ENCODE results near the gene CRYBB1.
A peak's percentile ranks its signal among the peaks of the same experiment; 100 is the strongest.

Gene CRYBB1

DNA sequence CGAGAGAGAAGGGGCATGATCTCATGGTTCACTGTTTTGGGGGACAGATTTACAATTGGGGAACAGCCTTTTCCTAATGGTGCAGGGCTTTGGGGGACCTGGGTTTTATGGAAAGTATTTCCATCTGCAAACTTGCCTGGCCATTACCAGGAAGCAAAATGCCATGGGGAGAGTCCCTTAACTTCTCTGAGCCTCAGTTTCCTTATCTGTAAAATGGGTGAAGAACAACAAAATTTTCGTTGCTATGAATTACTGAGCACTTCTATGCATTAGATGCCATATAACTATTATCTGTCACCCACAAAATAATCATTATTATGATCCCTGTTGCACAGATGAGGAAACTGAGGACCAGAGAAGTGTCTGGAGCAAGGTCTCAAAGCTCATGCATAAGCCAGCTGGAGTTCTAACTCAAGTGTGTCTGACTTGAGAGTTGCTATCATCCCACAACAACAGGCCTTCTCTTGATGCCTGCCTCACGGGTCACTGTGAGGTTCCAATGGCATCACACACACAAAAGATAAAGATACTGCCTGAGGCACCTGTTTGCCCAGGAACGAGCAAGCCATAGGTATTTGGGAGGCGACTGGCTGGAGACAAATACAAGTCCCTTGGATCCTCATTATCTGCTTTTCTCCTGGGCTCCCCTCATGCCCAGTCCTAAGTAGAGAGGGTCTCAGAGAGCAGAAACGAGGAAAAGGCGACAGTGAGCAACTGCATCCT is 43.7 kb downstream of the CRYBB1 start:
- DNase-seq: no peak

DNA sequence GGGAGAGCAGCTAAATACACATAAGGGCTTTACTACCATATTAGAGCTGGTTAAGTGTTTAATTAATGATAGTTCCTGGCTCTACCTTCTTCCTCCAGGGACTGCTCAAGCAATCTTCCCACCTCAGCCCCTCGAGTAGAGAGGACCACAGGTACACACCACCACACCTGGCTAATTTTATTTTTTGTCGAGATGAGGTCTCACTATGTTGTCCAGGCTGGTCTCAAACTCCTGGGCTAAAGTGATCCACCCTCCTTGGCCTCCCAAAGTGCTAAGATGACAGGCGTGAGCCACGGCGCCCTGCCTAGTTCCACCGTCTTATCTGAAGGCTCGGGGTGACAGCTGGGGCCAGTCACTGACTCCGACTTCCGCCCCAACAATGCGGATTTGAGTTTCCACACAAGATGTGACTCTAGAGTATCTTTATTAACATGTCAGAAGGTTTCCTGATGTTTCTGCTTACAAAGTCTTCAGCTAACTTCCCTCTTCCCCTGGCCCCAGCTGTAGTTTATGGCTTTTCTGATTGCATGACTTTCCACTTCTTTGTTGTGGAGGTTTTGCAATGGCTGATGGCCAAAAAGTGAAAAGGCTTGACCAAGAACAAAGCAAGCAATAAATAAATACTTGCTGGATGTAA is 44.7 kb downstream of the CRYBB1 start:
- peak; percentile 99 for DNase-seq

DNA sequence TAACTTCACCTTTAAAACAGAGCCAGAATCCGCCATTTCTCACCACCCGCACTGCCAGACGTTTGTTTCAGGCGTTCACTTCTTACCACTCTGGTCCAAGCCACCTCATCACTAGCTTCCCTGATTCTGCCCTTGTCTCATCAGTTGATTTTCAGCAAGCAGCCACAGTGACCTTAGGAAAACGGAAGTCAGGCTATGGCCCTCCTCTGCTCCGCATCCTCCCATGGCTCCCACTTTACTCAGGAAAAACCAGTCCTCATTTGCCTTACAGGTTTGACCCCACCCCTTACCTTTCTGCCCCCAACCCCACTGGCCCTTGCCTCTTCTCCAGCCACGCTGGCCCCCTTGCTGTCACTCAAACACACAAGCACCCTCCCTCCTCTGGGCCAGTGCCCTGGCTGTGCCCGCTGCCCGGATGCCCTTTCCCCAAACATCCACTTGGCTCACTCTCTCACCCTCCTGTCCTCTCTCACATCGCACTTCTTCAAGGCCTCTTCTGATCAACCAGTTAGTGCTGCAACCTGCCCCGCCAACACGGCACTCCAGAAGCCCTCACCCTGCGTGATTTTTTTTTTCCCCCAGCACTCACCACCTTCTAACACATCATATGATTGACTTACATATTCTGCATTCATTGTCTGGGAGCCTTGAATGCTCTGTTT is 46.8 kb downstream of the CRYBB1 start:
- no peak for DNase-seq

DNA sequence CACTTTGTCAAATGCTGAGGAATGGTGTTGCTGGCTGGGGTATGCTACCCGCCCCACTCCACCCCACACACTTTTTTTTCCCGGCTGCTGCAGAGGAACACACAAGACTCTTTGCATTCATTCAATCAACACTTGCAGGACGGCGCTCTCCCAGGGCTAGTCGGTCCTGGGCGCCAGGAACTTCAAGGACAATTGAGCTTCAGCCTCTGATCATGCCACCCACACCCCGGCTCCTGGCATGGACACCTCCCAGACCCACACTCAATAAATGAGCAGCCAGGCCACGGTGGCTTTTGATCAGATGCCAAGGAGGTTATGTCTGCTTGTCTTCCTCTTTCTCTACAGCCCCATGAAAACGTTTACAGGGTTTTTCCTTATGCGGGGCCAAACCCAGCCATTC is 47.7 kb downstream of the CRYBB1 start:
- peak; percentile 44 for DNase-seq

DNA sequence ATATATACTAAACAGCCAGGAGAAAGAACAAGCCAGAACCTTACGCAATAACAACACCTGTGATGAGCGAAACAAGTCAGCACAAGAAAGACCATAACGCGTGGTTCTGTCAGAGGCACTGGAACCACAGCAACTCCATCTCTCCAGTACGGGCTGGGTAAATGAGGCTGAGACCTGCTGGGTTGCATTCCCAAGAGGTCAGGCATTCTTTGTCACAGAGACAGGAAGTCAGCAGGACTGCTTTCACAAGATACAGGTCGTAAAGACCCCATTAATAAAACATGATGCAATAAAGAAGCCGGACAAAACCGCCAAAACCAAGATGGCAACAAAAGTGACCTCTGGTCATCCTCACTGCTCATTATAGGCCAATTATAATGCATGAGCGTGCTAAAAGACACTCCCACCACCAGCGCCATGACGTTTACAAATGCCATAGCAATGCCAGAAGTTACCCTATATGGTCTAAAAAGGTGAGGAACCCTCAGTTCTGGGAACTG is 49.6 kb downstream of the CRYBB1 start:
- no peak for DNase-seq

DNA sequence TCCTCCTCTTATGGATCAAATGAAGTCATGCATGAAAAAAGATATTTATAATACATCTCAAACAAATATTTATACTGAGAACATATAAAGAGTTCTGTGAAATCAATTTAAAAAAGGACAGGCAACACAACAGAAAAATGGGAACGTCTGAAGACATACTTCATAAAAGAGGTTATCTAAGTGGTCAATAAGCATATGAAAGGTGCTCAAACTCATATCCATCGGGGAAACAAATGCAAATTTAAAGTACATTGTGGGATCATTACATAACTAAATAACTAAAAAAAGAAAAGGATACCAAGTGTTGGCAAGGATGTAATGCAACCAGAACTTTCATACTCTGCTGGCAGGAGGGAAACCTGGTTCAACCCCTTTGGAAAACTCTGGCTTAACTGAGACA is 50.2 kb downstream of the CRYBB1 start:
- DNase-seq: no peak

DNA sequence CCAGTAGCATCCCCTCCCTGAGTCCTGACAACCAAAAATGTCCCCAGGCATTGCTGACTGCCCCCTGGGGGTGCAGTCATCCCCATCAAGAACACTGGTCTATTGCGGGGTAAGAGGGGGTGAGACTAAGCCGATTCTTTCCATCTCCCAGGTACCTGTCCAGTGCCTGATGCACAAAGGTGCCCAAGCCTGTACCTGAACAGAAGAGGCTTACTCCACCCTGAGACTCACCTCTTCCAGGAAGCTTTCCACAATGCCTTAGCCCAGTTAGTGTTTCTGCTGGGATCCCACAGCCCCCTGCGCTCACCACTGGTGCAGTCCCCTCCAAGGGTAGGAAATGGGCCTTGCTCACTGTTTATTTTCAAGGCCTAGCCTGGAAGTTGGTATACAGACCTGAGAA is 50.8 kb downstream of the CRYBB1 start:
- DNase-seq: no peak

DNA sequence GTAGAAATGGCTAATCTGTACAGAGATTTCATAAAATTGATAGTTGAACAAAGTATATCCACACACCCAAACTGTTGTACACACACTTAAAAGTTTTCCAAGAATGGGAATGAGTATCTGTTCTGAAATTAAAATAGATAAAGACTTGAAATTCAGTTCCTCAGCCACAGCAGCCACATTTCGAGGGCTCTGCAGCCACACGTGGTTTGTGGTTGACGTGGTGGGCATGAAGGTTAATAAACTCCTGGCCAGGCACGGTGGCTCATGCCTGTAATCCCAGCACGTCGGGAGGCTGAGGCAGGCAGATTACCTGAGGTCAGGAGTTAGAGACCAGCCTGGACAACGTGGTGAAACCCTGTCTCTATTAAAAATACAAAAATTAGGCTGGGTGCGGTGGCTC is 51.9 kb downstream of the CRYBB1 start:
- no peak for DNase-seq

DNA sequence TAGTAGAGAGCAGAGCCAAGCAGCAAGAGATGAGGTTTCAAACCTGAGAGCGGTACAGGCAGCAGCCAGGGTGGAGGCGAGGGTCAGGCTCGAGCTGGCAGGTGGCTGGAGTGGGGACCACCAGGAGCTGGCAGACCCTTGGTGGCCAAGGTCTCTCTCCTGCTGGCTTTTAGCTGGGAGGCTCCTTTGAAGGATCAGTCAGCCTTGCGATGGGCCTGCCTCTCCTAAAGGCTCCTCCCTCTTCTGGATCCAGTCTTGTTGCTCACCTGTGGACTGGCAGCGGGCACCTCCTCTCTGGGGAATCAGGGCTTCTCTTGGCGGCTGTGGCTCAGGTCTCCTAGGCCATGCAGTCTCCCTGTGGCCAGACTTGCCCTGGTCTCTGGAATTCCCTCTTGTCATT is 52.6 kb downstream of the CRYBB1 start:
- DNase-seq: no peak

DNA sequence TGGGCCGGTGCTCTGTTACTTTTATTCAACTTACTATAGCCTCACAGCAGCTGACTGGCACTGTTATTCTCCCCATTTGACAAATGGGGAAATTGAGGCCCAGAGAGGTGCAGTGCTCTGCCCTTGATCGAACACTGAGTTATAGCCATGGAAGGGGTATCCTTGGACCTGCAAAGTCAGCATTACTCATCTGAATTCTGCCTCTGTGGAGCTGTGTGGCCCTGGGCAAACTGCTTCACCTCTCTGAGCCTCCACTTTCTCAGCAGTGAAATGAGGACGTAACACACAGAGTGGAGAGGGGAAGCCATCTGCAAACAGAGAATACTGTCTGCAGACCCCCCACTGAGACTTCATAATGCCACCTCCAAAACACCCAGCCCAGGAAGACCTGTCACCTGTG is 53.2 kb downstream of the CRYBB1 start:
- no peak for DNase-seq

DNA sequence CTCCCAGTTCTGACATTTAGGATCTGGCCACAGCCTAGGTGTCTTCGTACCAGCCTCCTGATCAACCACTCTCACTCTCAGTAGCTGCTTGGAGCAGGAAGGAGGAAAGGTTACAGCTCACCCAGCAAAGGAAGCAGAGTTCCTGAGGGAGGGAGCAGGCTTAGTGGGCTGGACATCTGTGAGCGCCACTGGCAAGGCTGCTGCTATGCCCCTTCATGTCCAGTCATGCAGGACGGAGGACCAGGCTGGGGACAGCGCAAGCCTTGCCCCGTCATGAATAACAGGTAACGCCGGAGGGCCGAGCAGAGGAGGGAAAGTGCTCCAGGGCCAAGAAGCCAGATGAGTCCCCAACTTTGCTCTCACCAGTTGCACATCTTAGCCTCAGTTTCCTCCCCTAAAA is 53.6 kb downstream of the CRYBB1 start:
- DNase-seq: no peak

DNA sequence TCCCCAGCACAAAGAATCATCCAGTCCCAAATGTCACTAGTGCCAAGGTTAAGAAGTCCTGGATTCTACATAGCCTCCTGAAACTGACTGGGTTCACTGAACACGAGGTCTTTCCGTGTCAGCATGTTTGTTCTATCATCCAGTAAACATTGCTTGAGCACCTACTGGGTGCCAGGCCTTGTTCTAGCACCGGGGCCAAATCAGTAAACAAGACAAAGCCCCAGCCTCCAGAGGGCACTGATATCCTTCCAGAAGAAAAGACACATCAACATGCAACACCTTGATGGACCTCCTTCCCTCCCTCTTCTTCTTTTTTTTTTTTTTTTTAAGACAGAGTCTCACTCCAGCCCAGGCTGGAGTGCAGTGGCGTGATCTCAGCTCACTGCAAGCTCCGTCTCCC is 54.8 kb downstream of the CRYBB1 start:
- no peak for DNase-seq

DNA sequence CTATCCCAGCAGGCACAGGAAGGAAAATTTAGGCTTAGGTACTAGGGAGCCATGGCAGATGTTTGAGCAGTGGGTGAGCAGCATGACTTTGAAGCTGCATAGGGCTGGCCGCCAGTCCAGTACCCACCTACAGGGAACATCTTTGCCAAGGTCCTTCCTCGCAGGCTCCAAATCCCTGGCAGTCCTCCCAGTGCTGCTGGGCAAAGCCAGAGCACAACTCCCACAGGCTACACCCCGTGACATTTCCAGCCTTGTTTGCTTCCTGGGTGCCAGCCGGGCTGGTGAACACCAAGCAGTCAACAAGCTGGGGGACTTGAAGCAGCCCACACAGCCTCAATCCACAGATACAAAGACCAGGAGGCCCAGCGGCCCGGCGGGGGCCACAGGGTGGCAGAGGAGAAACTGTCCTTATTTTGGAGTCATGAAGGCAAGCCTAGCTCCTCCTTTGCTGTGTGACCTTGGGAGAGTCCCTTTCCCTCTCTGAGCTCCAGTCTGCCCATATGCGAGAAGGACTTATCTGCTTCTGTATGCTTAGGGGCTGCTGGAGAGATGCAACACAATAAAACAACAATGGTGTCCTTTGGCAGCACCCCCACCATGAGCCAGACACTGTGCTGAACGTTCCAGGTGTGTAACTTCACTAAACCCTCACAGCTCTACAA is 55.9 kb downstream of the CRYBB1 start:
- no peak for DNase-seq

DNA sequence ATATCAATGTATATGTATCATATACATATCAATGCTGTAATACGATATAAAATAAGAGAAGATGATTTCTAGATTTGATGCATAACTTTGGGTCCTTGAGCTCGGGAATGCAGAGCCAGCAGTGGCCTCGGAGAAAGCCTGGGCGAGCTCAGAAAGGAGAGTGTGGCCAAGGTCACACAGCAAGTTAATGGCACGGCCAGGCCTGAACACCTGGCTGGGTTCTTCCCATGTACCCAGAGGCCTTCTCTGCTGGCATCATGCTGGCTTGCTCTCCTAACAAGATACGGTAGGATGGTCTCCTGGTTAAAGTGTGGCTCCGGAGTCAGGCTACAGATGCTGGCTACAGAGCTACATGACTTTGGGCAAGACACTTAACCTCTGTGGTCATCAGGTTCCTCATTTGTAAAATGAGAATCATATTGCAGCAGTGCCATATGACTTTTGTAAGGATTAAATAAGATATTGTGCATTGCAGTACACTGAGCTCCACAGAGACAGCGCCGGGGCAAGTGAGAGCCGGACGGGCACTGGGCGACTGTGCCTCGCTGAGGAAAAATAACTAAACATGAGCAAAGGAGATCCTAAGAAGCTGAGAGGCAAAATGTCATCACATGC is 57.8 kb downstream of the CRYBB1 start:
- no peak for DNase-seq

DNA sequence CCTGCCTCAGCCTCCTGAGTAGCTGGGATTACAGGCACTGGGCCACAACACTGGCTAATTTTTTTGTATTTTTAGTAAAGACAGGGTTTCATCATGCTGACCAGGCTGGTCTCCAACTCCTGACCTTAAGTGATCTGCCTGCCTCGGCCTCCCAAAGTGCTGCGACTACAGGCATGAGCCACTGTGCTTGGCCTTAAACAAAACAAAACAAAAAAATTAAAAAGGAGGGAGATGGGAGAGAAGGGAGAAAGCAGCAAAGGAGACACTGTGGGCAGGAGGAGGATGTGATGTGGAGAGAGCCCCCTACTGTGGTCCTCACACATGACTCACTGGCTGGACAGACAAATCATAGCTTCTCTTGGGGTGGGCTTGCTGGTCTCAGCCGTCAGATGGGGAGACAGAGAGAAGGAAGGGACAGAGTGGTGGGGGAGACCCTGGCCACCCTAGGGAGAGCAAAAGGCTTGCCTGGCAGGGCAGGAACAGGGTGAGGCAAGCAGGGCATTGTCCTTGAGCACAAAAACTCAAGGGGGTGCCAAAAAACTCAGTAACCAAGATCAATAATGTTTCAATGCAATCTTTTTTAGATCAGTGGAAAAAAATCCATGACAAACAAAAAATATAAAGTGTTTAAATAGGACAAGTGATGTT is 59.5 kb downstream of the CRYBB1 start:
- no peak for DNase-seq

DNA sequence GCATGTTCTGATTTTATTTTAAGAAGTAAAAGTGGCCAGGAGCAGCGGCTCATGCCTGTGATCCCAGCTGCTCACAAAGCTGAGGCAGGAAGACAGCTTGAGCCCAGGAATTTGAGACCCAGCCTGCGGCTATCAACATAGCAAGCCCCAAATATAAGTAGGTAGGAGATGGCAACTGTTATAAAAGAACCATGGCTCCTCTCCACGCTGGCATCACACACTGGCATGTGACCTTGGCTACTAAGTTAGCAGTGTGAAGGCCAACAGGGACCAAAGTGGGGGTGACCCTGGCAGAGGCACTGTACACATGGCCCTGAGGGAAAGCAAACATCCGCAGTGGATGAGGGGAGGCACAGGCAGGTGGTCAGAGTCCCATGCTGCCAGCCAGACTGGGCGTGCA is 60.9 kb downstream of the CRYBB1 start:
- DNase-seq: no peak

DNA sequence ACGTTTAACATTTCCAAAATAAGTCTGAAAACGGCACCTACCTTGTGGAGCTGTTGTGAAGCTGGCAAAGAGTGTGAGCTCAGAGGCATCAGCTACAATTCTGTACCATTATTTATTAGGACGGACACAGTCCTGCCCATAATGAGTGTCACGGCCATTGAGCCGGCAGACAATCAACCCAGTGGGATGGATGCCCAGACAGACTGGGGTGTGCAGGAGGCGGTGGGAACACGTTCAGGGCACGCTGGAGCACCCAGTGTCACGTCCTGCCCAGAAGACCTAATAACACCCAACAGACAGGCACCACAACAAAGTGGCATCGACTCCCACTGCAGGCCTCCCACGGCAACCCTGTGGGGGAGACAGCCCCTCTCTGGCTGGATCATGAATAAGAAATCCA is 62.3 kb downstream of the CRYBB1 start:
- DNase-seq: no peak

DNA sequence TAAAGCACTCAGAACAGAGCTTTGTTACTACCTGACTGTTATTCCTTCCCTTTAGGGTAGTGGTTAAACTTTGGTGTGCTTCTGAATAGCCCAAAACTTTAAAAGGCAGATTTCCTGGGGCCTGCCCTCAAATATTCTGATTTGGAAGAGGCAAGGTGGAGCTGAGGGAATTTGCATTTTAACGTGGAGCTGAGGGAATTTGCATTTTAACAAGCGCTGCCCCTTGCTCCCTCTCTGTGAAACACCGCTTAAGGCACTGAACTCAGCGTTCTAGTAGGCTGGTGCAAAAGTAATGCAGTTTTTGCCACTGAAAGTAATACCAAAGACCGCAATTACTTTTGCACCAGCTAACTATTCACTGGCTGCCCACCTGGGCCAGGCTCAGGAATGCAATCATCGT is 62.9 kb downstream of the CRYBB1 start:
- no peak for DNase-seq

DNA sequence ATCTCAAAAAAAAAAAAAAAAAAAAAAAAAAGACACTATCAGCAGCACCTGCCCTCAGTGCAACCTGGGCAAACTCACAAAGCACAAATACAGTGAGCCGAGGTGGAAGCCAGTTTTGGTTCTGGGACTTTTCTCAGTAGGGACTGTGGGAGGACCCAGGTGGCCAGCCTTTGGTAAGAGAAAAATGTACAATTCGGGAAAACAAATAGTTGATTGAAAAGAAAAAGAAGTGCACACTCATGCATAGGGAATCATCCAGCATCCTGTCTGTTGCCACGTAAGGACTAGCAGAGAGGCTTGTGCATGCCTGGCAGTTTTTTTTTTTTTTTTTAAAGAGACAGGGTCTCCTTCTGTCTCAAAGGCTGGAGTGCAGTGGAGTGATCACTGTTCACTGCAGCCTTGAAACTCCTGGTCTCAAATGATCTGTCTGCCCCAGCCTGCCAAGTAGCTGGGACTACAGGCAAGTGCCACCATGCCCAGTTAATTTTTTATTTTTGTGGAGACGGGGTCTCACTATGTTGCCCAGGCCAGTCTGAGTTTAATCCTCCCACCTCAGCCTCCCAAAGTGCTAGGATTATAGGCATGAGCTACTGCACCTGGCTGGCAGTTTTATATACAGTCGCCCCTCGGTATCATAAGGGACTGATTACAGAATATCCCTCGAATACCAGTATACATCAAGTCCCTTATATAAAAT is 64.6 kb downstream of the CRYBB1 start:
- no peak for DNase-seq

DNA sequence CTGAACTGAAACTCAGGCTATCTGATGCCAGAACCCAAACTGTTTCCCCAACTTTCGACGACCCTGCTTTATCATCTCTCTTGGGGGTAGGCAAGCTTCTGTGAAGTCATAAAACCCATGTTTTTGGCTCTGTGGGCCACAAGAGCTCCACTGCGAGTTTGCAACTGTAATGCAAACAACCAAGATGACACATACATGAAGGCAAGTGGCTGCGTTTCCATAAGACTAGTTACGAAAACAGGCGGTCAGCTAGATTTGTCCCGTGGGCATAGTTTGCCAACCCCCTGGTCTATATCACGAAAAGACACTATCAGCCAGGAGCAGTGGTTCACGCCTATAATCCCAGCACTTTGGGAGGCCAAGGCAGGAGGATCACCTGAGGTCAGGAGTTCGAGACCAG is 65.4 kb downstream of the CRYBB1 start:
- DNase-seq: no peak

DNA sequence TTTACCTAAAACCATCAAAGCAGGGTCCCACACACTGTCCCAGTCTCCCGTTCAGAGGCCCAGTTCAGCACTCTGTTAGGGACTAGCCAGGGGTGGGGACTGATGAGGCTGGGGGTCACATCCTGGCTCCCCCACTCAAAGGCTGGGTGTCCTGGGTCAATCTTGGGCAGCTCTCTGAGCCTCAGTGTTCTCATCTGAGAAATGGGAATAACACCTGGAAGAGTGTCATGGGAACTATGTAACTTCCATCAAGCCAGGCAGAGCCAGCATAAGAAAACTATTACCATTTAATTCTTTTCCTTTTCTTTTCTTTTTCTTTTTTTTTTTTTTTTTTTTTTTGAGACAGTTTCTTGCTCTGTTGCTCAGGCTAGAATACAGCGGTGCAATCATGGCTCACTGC is 66.3 kb downstream of the CRYBB1 start:
- no peak for DNase-seq

DNA sequence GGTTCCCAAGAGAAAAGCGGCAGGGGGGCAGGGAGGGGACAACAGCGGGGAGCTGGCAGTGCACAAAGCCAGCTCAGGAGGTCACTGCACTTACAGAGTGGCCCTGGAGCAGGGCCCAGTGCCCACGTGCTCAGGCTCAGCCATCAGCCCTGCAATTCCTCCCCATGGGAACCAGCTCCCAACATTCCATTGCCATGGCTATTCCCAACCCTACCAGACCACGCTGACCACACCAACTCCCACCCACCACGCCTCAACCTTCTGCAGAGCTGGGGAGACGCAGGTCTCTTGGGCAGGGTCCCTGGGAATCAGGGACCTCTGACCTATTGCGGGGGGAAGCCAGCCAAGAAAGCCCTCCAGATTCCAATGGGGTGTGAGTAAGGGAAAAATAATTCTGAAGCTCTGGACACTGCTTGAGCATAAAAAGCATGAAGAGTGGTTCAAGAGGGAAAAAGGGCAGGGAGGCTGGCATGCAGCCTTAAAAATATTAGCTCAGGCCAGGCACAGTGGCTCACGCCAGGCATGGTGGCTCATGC is 67.3 kb downstream of the CRYBB1 start:
- DNase-seq: no peak
